ENCODE data around the gene RASSF6. TPM values are rescaled to one million over a fixed set of nuclear protein-coding genes. Genes with fewer than 3 reads are reported as not detected.
A peak's percentile ranks its signal among the peaks of the same experiment; 100 is the strongest.
"Not testable (repeated sequence)": the region's sequence is repeated elsewhere in the genome, so short reads cannot be mapped to it uniquely, and the experiment has no call there.

The RASSF6 gene
- total RNA-seq, 1 donor from 2014 or later, result not detected

GRCh38 chr4:73573794-73574528 is 46.3 kb downstream of the RASSF6 start:
- H3K79me2 ChIP-seq (ENCODE audit: low read depth), result no peaks in the 10 kb centered on the region
- Mint-ChIP-seq H3K9me3 (peaks cover 2% of the 10 kb centered on the region), H3K36me3 (no peaks in the 10 kb centered on the region), H3K27ac (no peak overlapping the region), H3K4me3 (no peak overlapping the region), H3K4me1 (peaks cover 14% of the 10 kb centered on the region), H3K27me3 (ENCODE audit: insufficient read depth, low read depth) (no peaks in the 10 kb centered on the region)
- no peaks in the 10 kb centered on the region for H3K27me3 ChIP-seq
- no peaks in the 10 kb centered on the region for H4K20me1 ChIP-seq (ENCODE audit: low read depth)
- H3K9ac ChIP-seq, result no peak overlapping the region
- no peak overlapping the region for H3K4me3 ChIP-seq
- H3F3A ChIP-seq (ENCODE audit: low read depth), result no peaks in the 10 kb centered on the region
- no peaks in the 10 kb centered on the region for H3K36me3 ChIP-seq
- TF ChIP-seq, protein P1, sequence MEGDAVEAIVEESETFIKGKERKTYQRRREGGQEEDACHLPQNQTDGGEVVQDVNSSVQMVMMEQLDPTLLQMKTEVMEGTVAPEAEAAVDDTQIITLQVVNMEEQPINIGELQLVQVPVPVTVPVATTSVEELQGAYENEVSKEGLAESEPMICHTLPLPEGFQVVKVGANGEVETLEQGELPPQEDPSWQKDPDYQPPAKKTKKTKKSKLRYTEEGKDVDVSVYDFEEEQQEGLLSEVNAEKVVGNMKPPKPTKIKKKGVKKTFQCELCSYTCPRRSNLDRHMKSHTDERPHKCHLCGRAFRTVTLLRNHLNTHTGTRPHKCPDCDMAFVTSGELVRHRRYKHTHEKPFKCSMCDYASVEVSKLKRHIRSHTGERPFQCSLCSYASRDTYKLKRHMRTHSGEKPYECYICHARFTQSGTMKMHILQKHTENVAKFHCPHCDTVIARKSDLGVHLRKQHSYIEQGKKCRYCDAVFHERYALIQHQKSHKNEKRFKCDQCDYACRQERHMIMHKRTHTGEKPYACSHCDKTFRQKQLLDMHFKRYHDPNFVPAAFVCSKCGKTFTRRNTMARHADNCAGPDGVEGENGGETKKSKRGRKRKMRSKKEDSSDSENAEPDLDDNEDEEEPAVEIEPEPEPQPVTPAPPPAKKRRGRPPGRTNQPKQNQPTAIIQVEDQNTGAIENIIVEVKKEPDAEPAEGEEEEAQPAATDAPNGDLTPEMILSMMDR (IDR thresholded peaks at IDR 0.05), result peak; percentile 91
- TF ChIP-seq EZH2phosphoT487 (IDR thresholded peaks at IDR 0.05), result no peak
- peak overlapping the region; percentile 75 for H2AFZ ChIP-seq (replicated peaks)
- no peaks in the 10 kb centered on the region for H3K9me3 ChIP-seq (ENCODE audit: low read depth)
- H3K4me2 ChIP-seq, result no peak overlapping the region
- no peak overlapping the region for H3K27ac ChIP-seq
- peak; percentile 91 for DNase-seq (ENCODE audit: low spot score)
- peaks cover 11% of the 10 kb centered on the region for H3K4me1 ChIP-seq

DNA sequence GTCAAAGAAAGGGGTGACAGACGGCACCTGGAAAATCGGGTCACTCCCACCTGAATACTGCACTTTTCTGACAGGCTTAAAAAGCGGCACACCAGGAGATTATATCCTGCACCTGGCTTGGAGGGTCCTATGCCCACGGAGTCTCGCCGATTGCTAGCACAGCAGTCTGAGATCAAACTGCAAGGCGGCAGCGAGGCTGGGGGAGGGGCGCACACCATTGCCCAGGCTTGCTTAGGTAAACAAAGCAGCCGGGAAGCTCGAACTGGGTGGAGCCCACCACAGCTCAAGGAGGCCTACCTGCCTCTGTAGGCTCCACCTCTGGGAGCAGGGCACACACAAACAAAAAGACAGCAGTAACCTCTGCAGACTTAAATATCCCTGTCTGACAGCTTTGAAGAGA is 69.4 kb downstream of the RASSF6 start:
- not testable (repeated sequence) for H3K36me3 Mint-ChIP-seq; H3K4me3 Mint-ChIP-seq; H3K27ac ChIP-seq; H2AFZ ChIP-seq (replicated peaks); H3K79me2 ChIP-seq (ENCODE audit: low read depth); H3K27me3 ChIP-seq; H3F3A ChIP-seq (ENCODE audit: low read depth); H3K4me1 ChIP-seq; H3K36me3 ChIP-seq; H3K9me3 ChIP-seq (ENCODE audit: low read depth); H3K4me2 ChIP-seq; H3K27me3 Mint-ChIP-seq (ENCODE audit: insufficient read depth, low read depth); H4K20me1 ChIP-seq (ENCODE audit: low read depth); H3K9ac ChIP-seq; H3K4me3 ChIP-seq; H3K27ac Mint-ChIP-seq; DNase-seq (ENCODE audit: low spot score)
- Mint-ChIP-seq H3K9me3 (peaks cover 21% of the 10 kb centered on the region), H3K4me1 (peaks cover 25% of the 10 kb centered on the region)

DNA sequence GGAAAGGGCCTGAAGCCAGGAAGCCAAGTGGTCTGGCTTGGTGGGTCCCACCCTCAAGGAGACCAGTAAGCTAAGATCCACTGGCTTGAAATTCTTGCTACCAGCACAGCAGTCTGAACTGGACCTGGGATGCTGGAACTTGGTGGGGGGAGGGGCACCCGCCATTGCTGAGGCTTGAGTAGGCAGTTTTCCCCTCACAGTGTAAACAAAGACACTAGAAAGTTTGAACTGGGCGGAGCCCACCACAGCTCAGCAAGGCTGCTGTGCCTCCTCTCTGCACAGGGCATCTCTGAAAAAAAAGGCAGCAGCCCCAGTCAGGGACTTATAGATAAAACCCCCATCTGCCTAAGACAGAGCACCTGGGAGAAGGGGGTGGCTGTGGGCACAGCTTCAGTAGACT is 75.6 kb downstream of the RASSF6 start:
- Histone ChIP-seq H3K4me3 (no peak overlapping the region), H2AFZ (replicated peaks) (no peak overlapping the region), H3F3A (ENCODE audit: low read depth) (no peaks in the 10 kb centered on the region), H3K27me3 (no peaks in the 10 kb centered on the region), H3K79me2 (ENCODE audit: low read depth) (no peaks in the 10 kb centered on the region), H4K20me1 (ENCODE audit: low read depth) (no peaks in the 10 kb centered on the region), H3K9me3 (ENCODE audit: low read depth) (no peaks in the 10 kb centered on the region), H3K4me2 (no peak overlapping the region), H3K9ac (no peak overlapping the region), H3K36me3 (no peaks in the 10 kb centered on the region), H3K4me1 (peaks cover 6% of the 10 kb centered on the region), H3K27ac (no peak overlapping the region)
- Mint-ChIP-seq H3K4me3 (no peak overlapping the region), H3K27me3 (ENCODE audit: insufficient read depth, low read depth) (peaks cover 16% of the 10 kb centered on the region), H3K27ac (no peak overlapping the region), H3K36me3 (no peaks in the 10 kb centered on the region), H3K4me1 (peaks cover 25% of the 10 kb centered on the region), H3K9me3 (peaks cover 15% of the 10 kb centered on the region)
- DNase-seq (ENCODE audit: low spot score), result no peak
- no peak for TF ChIP-seq EZH2phosphoT487 (IDR thresholded peaks at IDR 0.05)
- no peak for TF ChIP-seq EZH2 (IDR thresholded peaks at IDR 0.05)
- TF ChIP-seq, protein P1 (IDR thresholded peaks at IDR 0.05), result no peak

DNA sequence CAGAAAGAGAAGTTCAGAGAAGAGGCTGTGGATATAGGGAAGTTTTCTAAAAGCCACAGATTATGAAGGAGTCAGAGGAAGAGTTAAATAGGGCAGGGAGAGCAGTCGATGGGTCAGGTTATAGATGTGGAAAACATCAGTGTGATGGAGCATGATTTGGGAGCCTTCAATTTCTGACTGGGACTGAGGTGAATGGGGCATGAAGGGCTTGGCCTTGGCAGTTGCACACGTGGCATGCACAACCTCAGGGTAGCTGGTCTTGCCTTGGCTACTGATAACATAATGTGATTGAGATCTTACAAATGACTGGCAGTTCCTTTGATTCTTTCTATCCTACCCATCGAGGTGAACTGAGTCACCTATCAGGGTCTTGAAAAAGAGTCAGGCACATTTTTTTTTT is 79.0 kb downstream of the RASSF6 start:
- Histone ChIP-seq H3K9me3 (ENCODE audit: low read depth) (no peaks in the 10 kb centered on the region), H3K4me2 (no peak overlapping the region), H2AFZ (replicated peaks) (no peak overlapping the region), H3K27me3 (no peaks in the 10 kb centered on the region), H3F3A (ENCODE audit: low read depth) (no peaks in the 10 kb centered on the region), H3K36me3 (no peaks in the 10 kb centered on the region), H4K20me1 (ENCODE audit: low read depth) (no peaks in the 10 kb centered on the region), H3K79me2 (ENCODE audit: low read depth) (no peaks in the 10 kb centered on the region), H3K9ac (no peak overlapping the region), H3K4me1 (no peaks in the 10 kb centered on the region), H3K27ac (no peak overlapping the region), H3K4me3 (no peak overlapping the region)
- H3K4me1 Mint-ChIP-seq, result peaks cover under 1% of the 10 kb centered on the region
- H3K27me3 Mint-ChIP-seq (ENCODE audit: insufficient read depth, low read depth), result peaks cover 11% of the 10 kb centered on the region
- H3K36me3 Mint-ChIP-seq, result no peaks in the 10 kb centered on the region
- peaks cover 10% of the 10 kb centered on the region for H3K9me3 Mint-ChIP-seq
- no peak for DNase-seq (ENCODE audit: low spot score)
- H3K4me3 Mint-ChIP-seq, result no peak overlapping the region
- no peak overlapping the region for H3K27ac Mint-ChIP-seq
- TF ChIP-seq, protein P1 (IDR thresholded peaks at IDR 0.05), result no peak
- TF ChIP-seq EZH2phosphoT487 (IDR thresholded peaks at IDR 0.05) (no peak), EZH2 (IDR thresholded peaks at IDR 0.05) (no peak)

Measured in neural progenitor cell (in vitro differentiated cells).